Measurements from ENCODE around the gene ZZZ3. TPM values are rescaled to one million over a fixed set of nuclear protein-coding genes. Genes with fewer than 3 reads are reported as not detected.
"Not testable (repeated sequence)": the region's sequence is repeated elsewhere in the genome, so short reads cannot be mapped to it uniquely, and the experiment has no call there.

ZZZ3 gene
- 10 to 100 TPM; 29.8 to 34.3 TPM for total RNA-seq

- peak within 1 kb of the TSS; percentile 98 for H3K4me3 Mint-ChIP-seq
- ChIA-PET CTCF (interaction anchor here (0.7 to 2.1 kb wide), 12 partner anchors 8 to 401 kb away, joined by 3 to 9 read pairs (median 4); partner anchors contain the start of genes AK5, DNAJB4, FUBP1 and USP33), POLR2A (interaction anchor here (1.1 to 2.9 kb wide), 10 partner anchors 9 to 322 kb away, joined by 3 to 12 read pairs (median 4); partner anchors contain the start of genes DNAJB4, FUBP1, MIGA1 and USP33)
- H3K27ac Mint-ChIP-seq, result peak within 1 kb of the TSS; percentile 90
- H3K36me3 Mint-ChIP-seq, result no peaks in the 10 kb centered on the region
- no peaks in the 10 kb centered on the region for H3K9me3 Mint-ChIP-seq
- H3K4me1 Mint-ChIP-seq (ENCODE audit: low read depth), result peaks cover 40% of the 10 kb centered on the region
- intact Hi-C loops (cut with micrococcal nuclease), result loop anchor here (1.0 to 10.0 kb wide), 13 partner anchors 13 to 1896 kb away; partner anchors contain the start of genes AK5, DNAJB4, MIGA1 and PIGK
- no peaks in the 10 kb centered on the region for H3K27me3 Mint-ChIP-seq
- peak; percentile 95 for DNase-seq
These were observed at the start of gene ZZZ3 for GRCh38 chr1:77682460-77683159. TSS of gene ZZZ3 (minus strand) at chr1:77682658. CDS start at chr1:77633354, 49,304 bp downstream.

GRCh38 chr1:77732090-77732489 is 49.6 kb upstream of the ZZZ3 start:
- POLR2A ChIA-PET, result interaction anchor here (0.6 kb wide), 1 partner anchor 14 kb away, joined by 3 read pairs; no protein-coding TSS in a partner anchor
- Mint-ChIP-seq H3K4me3 (no peak overlapping the region), H3K36me3 (peaks cover 14% of the 10 kb centered on the region), H3K27ac (no peak overlapping the region), H3K4me1 (ENCODE audit: low read depth) (no peaks in the 10 kb centered on the region), H3K27me3 (no peaks in the 10 kb centered on the region), H3K9me3 (no peaks in the 10 kb centered on the region)
- intact Hi-C loops (cut with micrococcal nuclease), result no loop called here
- no peak for DNase-seq
- CTCF ChIA-PET, result interaction anchor here (0.6 kb wide), 1 partner anchor 17 kb away, joined by 6 read pairs; no protein-coding TSS in a partner anchor

GRCh38 chr1:77725706-77726105 is 43.2 kb upstream of the ZZZ3 start:
- Mint-ChIP-seq H3K27me3 (no peaks in the 10 kb centered on the region), H3K27ac (no peak overlapping the region), H3K36me3 (peaks cover 40% of the 10 kb centered on the region), H3K4me1 (ENCODE audit: low read depth) (no peaks in the 10 kb centered on the region), H3K9me3 (no peaks in the 10 kb centered on the region), H3K4me3 (no peak overlapping the region)
- intact Hi-C loops (cut with micrococcal nuclease), result no loop called here
- no peak for DNase-seq
- ChIA-PET CTCF (no interaction called here), POLR2A (no interaction called here)

GRCh38 chr1:77718181-77718580 is 35.7 kb upstream of the ZZZ3 start:
- H3K27me3 Mint-ChIP-seq, result no peaks in the 10 kb centered on the region
- H3K9me3 Mint-ChIP-seq, result no peaks in the 10 kb centered on the region
- H3K36me3 Mint-ChIP-seq, result peaks cover 36% of the 10 kb centered on the region
- no peak for DNase-seq
- ChIA-PET POLR2A (no interaction called here), CTCF (no interaction called here)
- intact Hi-C loops (cut with micrococcal nuclease), result no loop called here
- H3K4me3 Mint-ChIP-seq, result no peak overlapping the region
- H3K4me1 Mint-ChIP-seq (ENCODE audit: low read depth), result no peaks in the 10 kb centered on the region
- H3K27ac Mint-ChIP-seq, result no peak overlapping the region

GRCh38 chr1:77716065-77716464 is 33.6 kb upstream of the ZZZ3 start:
- Mint-ChIP-seq H3K4me3 (no peak overlapping the region), H3K9me3 (no peaks in the 10 kb centered on the region), H3K27me3 (no peaks in the 10 kb centered on the region), H3K36me3 (peaks cover 30% of the 10 kb centered on the region), H3K4me1 (ENCODE audit: low read depth) (no peaks in the 10 kb centered on the region), H3K27ac (no peak overlapping the region)
- intact Hi-C loops (cut with micrococcal nuclease), result no loop called here
- DNase-seq, result no peak
- POLR2A ChIA-PET, result no interaction called here
- CTCF ChIA-PET, result no interaction called here

GRCh38 chr1:77709727-77710126 is 27.3 kb upstream of the ZZZ3 start:
- peaks cover 24% of the 10 kb centered on the region for H3K36me3 Mint-ChIP-seq
- intact Hi-C loops (cut with micrococcal nuclease), result no loop called here
- ChIA-PET CTCF (no interaction called here), POLR2A (no interaction called here)
- no peak for DNase-seq
- H3K27ac Mint-ChIP-seq, result no peak overlapping the region
- H3K4me1 Mint-ChIP-seq (ENCODE audit: low read depth), result no peaks in the 10 kb centered on the region
- H3K9me3 Mint-ChIP-seq, result no peaks in the 10 kb centered on the region
- no peak overlapping the region for H3K4me3 Mint-ChIP-seq
- no peaks in the 10 kb centered on the region for H3K27me3 Mint-ChIP-seq

GRCh38 chr1:77706321-77706720 is 23.9 kb upstream of the ZZZ3 start:
- ChIA-PET POLR2A (no interaction called here), CTCF (no interaction called here)
- no peak for DNase-seq
- H3K27me3 Mint-ChIP-seq, result no peaks in the 10 kb centered on the region
- H3K4me1 Mint-ChIP-seq (ENCODE audit: low read depth), result no peaks in the 10 kb centered on the region
- no peaks in the 10 kb centered on the region for H3K9me3 Mint-ChIP-seq
- H3K27ac Mint-ChIP-seq, result no peak overlapping the region
- peaks cover 11% of the 10 kb centered on the region for H3K36me3 Mint-ChIP-seq
- no peak overlapping the region for H3K4me3 Mint-ChIP-seq
- intact Hi-C loops (cut with micrococcal nuclease), result no loop called here

GRCh38 chr1:77704736-77705135 is 22.3 kb upstream of the ZZZ3 start:
- no peaks in the 10 kb centered on the region for H3K27me3 Mint-ChIP-seq
- no peak for DNase-seq
- intact Hi-C loops (cut with micrococcal nuclease), result no loop called here
- H3K36me3 Mint-ChIP-seq, result peaks cover 9% of the 10 kb centered on the region
- CTCF ChIA-PET, result no interaction called here
- no peak overlapping the region for H3K27ac Mint-ChIP-seq
- POLR2A ChIA-PET, result no interaction called here
- no peaks in the 10 kb centered on the region for H3K9me3 Mint-ChIP-seq
- no peak overlapping the region for H3K4me3 Mint-ChIP-seq
- H3K4me1 Mint-ChIP-seq (ENCODE audit: low read depth), result no peaks in the 10 kb centered on the region

GRCh38 chr1:77699673-77700072 is 17.2 kb upstream of the ZZZ3 start:
- H3K4me1 Mint-ChIP-seq (ENCODE audit: low read depth); POLR2A ChIA-PET; DNase-seq; CTCF ChIA-PET; intact Hi-C loops (cut with micrococcal nuclease); H3K27ac Mint-ChIP-seq; H3K36me3 Mint-ChIP-seq; H3K4me3 Mint-ChIP-seq; H3K9me3 Mint-ChIP-seq; H3K27me3 Mint-ChIP-seq: not testable (repeated sequence)

- no peak overlapping the region for H3K4me3 Mint-ChIP-seq
- H3K9me3 Mint-ChIP-seq, result no peaks in the 10 kb centered on the region
- intact Hi-C loops (cut with micrococcal nuclease), result no loop called here
- peak overlapping the region; percentile 35 for H3K27ac Mint-ChIP-seq
- H3K36me3 Mint-ChIP-seq, result peaks cover 12% of the 10 kb centered on the region
- no peak for DNase-seq
- ChIA-PET POLR2A (no interaction called here), CTCF (no interaction called here)
- no peaks in the 10 kb centered on the region for H3K4me1 Mint-ChIP-seq (ENCODE audit: low read depth)
- H3K27me3 Mint-ChIP-seq, result no peaks in the 10 kb centered on the region
These were observed 15.0 kb upstream of the ZZZ3 start for GRCh38 chr1:77697441-77697840.

- intact Hi-C loops (cut with micrococcal nuclease), result loop anchor here (10.0 kb wide), 2 partner anchors 404 to 1614 kb away; partner anchors contain the start of genes AK5 and ST6GALNAC3
These were observed 6.5 kb upstream of the ZZZ3 start for GRCh38 chr1:77688939-77689338.

GRCh38 chr1:77687519-77687906 is 5.1 kb upstream of the ZZZ3 start:
- CTCF ChIA-PET, result no interaction called here
- Mint-ChIP-seq H3K4me3 (peak overlapping the region; percentile 53), H3K27ac (no peak overlapping the region)

More at GRCh38 chr1:77688939-77689338, 6.5 kb upstream of the ZZZ3 start:
- POLR2A ChIA-PET, result no interaction called here
- Mint-ChIP-seq H3K27ac (no peak overlapping the region), H3K4me3 (no peak overlapping the region), H3K36me3 (peaks cover 9% of the 10 kb centered on the region), H3K9me3 (no peaks in the 10 kb centered on the region), H3K27me3 (no peaks in the 10 kb centered on the region), H3K4me1 (ENCODE audit: low read depth) (peaks cover 6% of the 10 kb centered on the region)
- DNase-seq, result no peak
- CTCF ChIA-PET, result no interaction called here

More at GRCh38 chr1:77687519-77687906, 5.1 kb upstream of the ZZZ3 start:
- Mint-ChIP-seq H3K4me1 (ENCODE audit: low read depth) (peaks cover 11% of the 10 kb centered on the region), H3K9me3 (no peaks in the 10 kb centered on the region), H3K36me3 (peaks cover 5% of the 10 kb centered on the region), H3K27me3 (no peaks in the 10 kb centered on the region)
- DNase-seq, result peak; percentile 28
- POLR2A ChIA-PET, result no interaction called here
- intact Hi-C loops (cut with micrococcal nuclease), result loop anchor here (10.0 kb wide), 2 partner anchors 403 to 1613 kb away; partner anchors contain the start of genes AK5 and ST6GALNAC3

Data from activated CD4-positive, alpha-beta memory T cell treated with anti-CD3 and anti-CD28 coated beads for 36 hours (primary cell).